ENCODE measurements around the gene CYTH3. TPM values are rescaled to one million over a fixed set of nuclear protein-coding genes. Genes with fewer than 3 reads are reported as not detected.

Gene CYTH3
- total and polyA plus RNA-seq, 2 of the 4 experiments (the other 2 are of a cell fraction): 14.2 to 34.8 TPM

- Histone ChIP-seq H4K91ac (ENCODE audit: insufficient read depth, low read depth, low read length) (no peak overlapping the region), H3K18ac (ENCODE audit: low read depth, low read length) (no peak overlapping the region), H3K79me1 (ENCODE audit: low read depth in 1 of 2, low read length in 2 of 2) (peaks cover 6 to 24% of the 10 kb centered on the region in 2 experiments), H3K36me3 (ENCODE audit: control insufficient read depth, insufficient read depth, low read length) (peaks cover 61% of the 10 kb centered on the region), H3K9me3 (ENCODE audit: control insufficient read depth, insufficient read depth, low read length) (no peaks in the 10 kb centered on the region), H3K14ac (replicated peaks; ENCODE audit: low read depth, low read length) (no peak overlapping the region), H3K56ac (ENCODE audit: extremely low read depth, insufficient read depth, low read length) (no peak overlapping the region), H3K4me1 (ENCODE audit: control insufficient read depth, insufficient read depth, low read length) (peaks cover 1% of the 10 kb centered on the region), H3K27ac (ENCODE audit: insufficient read depth, low read length) (no peak overlapping the region), H3K27me3 (ENCODE audit: control insufficient read depth, insufficient read depth, low read length) (no peaks in the 10 kb centered on the region), H2BK120ac (ENCODE audit: low read depth, low read length) (no peak overlapping the region), H2BK20ac (ENCODE audit: low read depth, low read length) (no peak overlapping the region), H3K4me2 (ENCODE audit: low read depth, low read length) (no peak overlapping the region), H3K9me1 (ENCODE audit: insufficient read depth, low read length) (no peaks in the 10 kb centered on the region), H2BK5ac (ENCODE audit: low read depth, low read length, poor library complexity, severe bottlenecking) (no peak overlapping the region), H3K9ac (ENCODE audit: low read depth, low read length) (no peak overlapping the region), H3K23ac (ENCODE audit: low read depth, low read length) (no peak overlapping the region), H4K8ac (ENCODE audit: low read depth in 2 of 2, low read length in 2 of 2) (no peak overlapping the region), H2BK15ac (ENCODE audit: low read depth, low read length) (no peak overlapping the region), H3K4ac (ENCODE audit: low read depth, low read length) (no peak overlapping the region), H2AFZ (replicated peaks; ENCODE audit: low read length, poor library complexity) (no peak overlapping the region), H3K4me3 (ENCODE audit: insufficient read depth, low read depth, low read length) (no peak overlapping the region), H2AK9ac (replicated peaks; ENCODE audit: low read depth, low read length, poor library complexity) (no peak overlapping the region), H4K5ac (ENCODE audit: low read depth, low read length) (no peak overlapping the region), H2AK5ac (ENCODE audit: low read depth, low read length) (no peak overlapping the region), H4K20me1 (ENCODE audit: insufficient read depth, low read length) (no peaks in the 10 kb centered on the region; the same call in 1 of the 2 replicates)
- ChIA-PET POLR2A (ENCODE audit: unreplicated experiment) (no interaction called here), CTCF (no interaction called here)
- TF ChIP-seq SMC3 (IDR thresholded peaks at IDR 0.05; ENCODE audit: low read depth, low read length) (no peak), NFE2L2 (IDR thresholded peaks at IDR 0.05; ENCODE audit: low read depth, low read length) (no peak), ELK1 (IDR thresholded peaks at IDR 0.05; ENCODE audit: borderline replicate concordance, low read depth, low read length) (no peak), CTCF (conservative IDR thresholded peaks at IDR 0.05; ENCODE audit: low read depth, low read length) (no peak), MXI1 (IDR thresholded peaks at IDR 0.05; ENCODE audit: borderline replicate concordance, low read depth, low read length) (no peak), USF2 (IDR thresholded peaks at IDR 0.05; ENCODE audit: low read depth, low read length) (no peak), MAZ (IDR thresholded peaks at IDR 0.05; ENCODE audit: borderline replicate concordance, low read depth, low read length) (no peak), BHLHE40 (IDR thresholded peaks at IDR 0.05; ENCODE audit: low read depth, low read length) (no peak), CEBPB (IDR thresholded peaks at IDR 0.05; ENCODE audit: low read depth, low read length) (no peak), CHD1 (IDR thresholded peaks at IDR 0.05; ENCODE audit: low read depth, low read length) (no peak), RCOR1 (IDR thresholded peaks at IDR 0.05; ENCODE audit: insufficient replicate concordance, low read length) (no peak), RFX5 (IDR thresholded peaks at IDR 0.05; ENCODE audit: low read depth, low read length) (no peak), POLR2A (IDR thresholded peaks at IDR 0.05; ENCODE audit: low read depth, low read length) (no peak), RAD21 (IDR thresholded peaks at IDR 0.05; ENCODE audit: low read length) (no peak), FOS (IDR thresholded peaks at IDR 0.05; ENCODE audit: low read depth, low read length) (no peak), MAFK (IDR thresholded peaks at IDR 0.05; ENCODE audit: low read depth, low read length) (no peak)
- no TSS peak for BruUV-seq (replicated peaks)
- in situ Hi-C loops (cut with MboI; ENCODE audit: low sequenced_read_pairs) (no loop called here), dilution Hi-C loops (cut with HindIII; ENCODE audit: low sequenced_read_pairs, unreplicated experiment) (no loop called here), intact Hi-C loops (cut with micrococcal nuclease) (loop anchor here (10.0 kb wide), 1 partner anchor 278 kb away; no protein-coding TSS in a partner anchor)
- DNase-seq (no peak), ATAC-seq (ENCODE audit: low read depth) (no peak)
- WGBS, 2 experiments (ENCODE audit: extremely low coverage in 2 of 2, insufficient read length in 1 of 2): no CpG with 5 or more reads among the region's 11 CpGs
Observed at GRCh38 chr7:6156734-6157133, 115.7 kb downstream of the CYTH3 start.
